Prostate gland (tissue), 2 donors: ENCODE results near the gene ITPR2.

Experiments
- POLR2A ChIP-seq: fragments of 450-650 bp; IDR thresholded peaks from one replicate; pipeline ENCODE4 v1.6.1; 2016; ENCODE audit warnings: antibody characterized with exemption, mild to moderate bottlenecking
- TF ChIP-seq, protein P1 (sequence below), 4 experiments: fragments of 200-600 bp in 2 of 4; fragments of 450-650 bp in 2 of 4; sonication (generic) in 2 of 4; IDR thresholded peaks; 1 replicate in 3 of 4; 2 replicates in 1 of 4; pipeline ENCODE4 v1.5.1; 2016 to 2019; ENCODE audit warnings: antibody characterized with exemption in 4 of 4, mild to moderate bottlenecking in 2 of 4, moderate library complexity in 2 of 4

DNA sequence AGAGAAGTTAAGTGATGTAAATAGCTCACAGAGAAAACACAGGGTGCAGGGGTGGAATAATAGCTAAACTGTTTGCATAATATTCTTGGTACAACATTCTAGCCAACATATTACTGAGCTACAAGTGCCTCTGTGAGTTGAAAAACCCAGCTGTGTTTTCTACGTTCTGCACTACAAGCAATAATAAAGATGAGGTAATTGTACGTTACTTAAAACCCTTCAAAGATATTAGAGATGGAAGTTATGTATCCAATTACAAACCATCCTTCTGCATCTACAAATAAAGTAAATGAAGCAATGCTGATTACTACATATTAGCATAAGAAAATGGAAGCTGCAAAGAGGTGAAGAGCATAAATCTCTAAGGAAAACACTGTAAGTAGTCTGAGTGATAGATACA lies 366.3 kb downstream of the ITPR2 start:
- TF ChIP-seq, protein P1, sequence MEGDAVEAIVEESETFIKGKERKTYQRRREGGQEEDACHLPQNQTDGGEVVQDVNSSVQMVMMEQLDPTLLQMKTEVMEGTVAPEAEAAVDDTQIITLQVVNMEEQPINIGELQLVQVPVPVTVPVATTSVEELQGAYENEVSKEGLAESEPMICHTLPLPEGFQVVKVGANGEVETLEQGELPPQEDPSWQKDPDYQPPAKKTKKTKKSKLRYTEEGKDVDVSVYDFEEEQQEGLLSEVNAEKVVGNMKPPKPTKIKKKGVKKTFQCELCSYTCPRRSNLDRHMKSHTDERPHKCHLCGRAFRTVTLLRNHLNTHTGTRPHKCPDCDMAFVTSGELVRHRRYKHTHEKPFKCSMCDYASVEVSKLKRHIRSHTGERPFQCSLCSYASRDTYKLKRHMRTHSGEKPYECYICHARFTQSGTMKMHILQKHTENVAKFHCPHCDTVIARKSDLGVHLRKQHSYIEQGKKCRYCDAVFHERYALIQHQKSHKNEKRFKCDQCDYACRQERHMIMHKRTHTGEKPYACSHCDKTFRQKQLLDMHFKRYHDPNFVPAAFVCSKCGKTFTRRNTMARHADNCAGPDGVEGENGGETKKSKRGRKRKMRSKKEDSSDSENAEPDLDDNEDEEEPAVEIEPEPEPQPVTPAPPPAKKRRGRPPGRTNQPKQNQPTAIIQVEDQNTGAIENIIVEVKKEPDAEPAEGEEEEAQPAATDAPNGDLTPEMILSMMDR (IDR thresholded peaks at IDR 0.05): no peak
- no peak for TF ChIP-seq POLR2A
